HEK293T (cell line): Measurements from ENCODE around the gene LARP4B.
"Not testable (repeated sequence)": the region's sequence is repeated elsewhere in the genome, so short reads cannot be mapped to it uniquely, and the experiment has no call there.

Experiments used
- CTCF ChIA-PET: fragments of 350-600 bp; formaldehyde crosslinking; extraction: SDS; loops from one replicate; lab custom pipeline; 2021; ENCODE audit warnings: antibody characterized with exemption, inconsistent platforms; lab: Yijun Ruan, JAX
- POLR2A ChIA-PET: fragments of 350-600 bp; formaldehyde crosslinking; extraction: SDS; loops from one replicate; lab custom pipeline; 2020; ENCODE audit warnings: antibody characterized with exemption, inconsistent platforms; lab: Yijun Ruan, JAX
- DNase-seq: peaks from one replicate; pipeline ENCODE4 v3.0.0; 2012; ENCODE audit warnings: mixed read lengths; ENCODE audit errors: extremely low spot score
- ARNT ChIP-seq: fragments of 450-650 bp; IDR thresholded peaks from 2 replicates; pipeline ENCODE4 v1.6.1; 2017; ENCODE audit warnings: mild to moderate bottlenecking
- BHLHE40 ChIP-seq: fragments of 450-650 bp; IDR thresholded peaks from 2 replicates; pipeline ENCODE4 v1.6.1; 2016; ENCODE audit warnings: mild to moderate bottlenecking, moderate library complexity, borderline replicate concordance
- CTBP1 ChIP-seq: fragments of 450-650 bp; IDR thresholded peaks from 2 replicates; pipeline ENCODE4 v1.6.1; 2016; ENCODE audit warnings: borderline replicate concordance
- ELF4 ChIP-seq: fragments of 450-650 bp; IDR thresholded peaks from 2 replicates; pipeline ENCODE4 v1.6.1; 2017; ENCODE audit warnings: antibody characterized with exemption
- FOXA1 ChIP-seq: fragments of 450-650 bp; IDR thresholded peaks from 2 replicates; pipeline ENCODE4 v1.6.1; 2016; ENCODE audit warnings: mild to moderate bottlenecking
- FOXK2 ChIP-seq: fragments of 450-650 bp; IDR thresholded peaks from 2 replicates; pipeline ENCODE4 v1.6.1; 2016; ENCODE audit warnings: mild to moderate bottlenecking
- FOXM1 ChIP-seq: fragments of 450-650 bp; IDR thresholded peaks from 2 replicates; pipeline ENCODE4 v1.6.1; 2017; ENCODE audit warnings: mild to moderate bottlenecking, borderline replicate concordance
- HDGF ChIP-seq: fragments of 450-650 bp; IDR thresholded peaks from 2 replicates; pipeline ENCODE4 v1.6.1; 2017; ENCODE audit warnings: antibody characterized with exemption, borderline replicate concordance
- L3MBTL2 ChIP-seq: fragments of 450-650 bp; conservative IDR thresholded peaks from 2 replicates; pipeline ENCODE4 v1.6.1; 2016; ENCODE audit warnings: mild to moderate bottlenecking
- LEF1 ChIP-seq: fragments of 450-650 bp; IDR thresholded peaks from 2 replicates; pipeline ENCODE4 v1.6.1; 2017; ENCODE audit warnings: mild to moderate bottlenecking, borderline replicate concordance
- NFRKB ChIP-seq: fragments of 450-650 bp; IDR thresholded peaks from 2 replicates; pipeline ENCODE4 v1.6.1; 2016; ENCODE audit warnings: mild to moderate bottlenecking, moderate library complexity
- SP1 ChIP-seq: fragments of 450-650 bp; IDR thresholded peaks from 2 replicates; pipeline ENCODE4 v1.6.1; 2017
- SUZ12 ChIP-seq: fragments of 450-650 bp; IDR thresholded peaks from 2 replicates; pipeline ENCODE4 v1.6.1; 2016; ENCODE audit warnings: mild to moderate bottlenecking
- TARDBP ChIP-seq: fragments of 450-650 bp; IDR thresholded peaks from 2 replicates; pipeline ENCODE4 v1.6.1; 2016
- ZNF384 ChIP-seq: fragments of 450-650 bp; IDR thresholded peaks from 2 replicates; pipeline ENCODE4 v1.6.1; 2016
- TF ChIP-seq, protein P1 (sequence below): fragments of 450-650 bp; IDR thresholded peaks from 2 replicates; pipeline ENCODE4 v1.6.1; 2016

The LARP4B gene

DNA sequence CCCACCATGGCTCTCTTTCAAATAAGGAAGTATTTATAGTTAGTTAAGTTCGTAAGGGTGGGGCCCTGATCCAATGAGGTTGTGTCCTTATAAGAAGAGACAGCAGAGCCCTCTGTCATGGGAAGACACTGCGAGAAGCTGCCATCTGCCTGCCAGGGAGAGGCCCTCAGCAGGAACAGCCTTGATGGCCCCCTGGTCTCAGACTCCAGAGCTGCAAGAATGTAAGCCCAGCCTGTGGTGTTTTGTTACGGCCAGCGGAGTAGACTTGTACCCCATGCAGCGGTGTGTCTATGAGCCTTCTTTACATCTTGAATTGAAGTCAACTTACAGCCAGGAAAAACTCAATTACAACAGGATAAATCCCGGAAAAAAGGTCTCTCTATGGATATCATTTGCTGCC is 14.3 kb upstream of the LARP4B start:
- ChIA-PET CTCF (no interaction called here), POLR2A (no interaction called here)
- TF ChIP-seq ELF4 (no peak), ZNF384 (no peak), CTBP1 (no peak), FOXA1 (no peak), BHLHE40 (no peak), L3MBTL2 (no peak), LEF1 (no peak)
- no peak for DNase-seq

DNA sequence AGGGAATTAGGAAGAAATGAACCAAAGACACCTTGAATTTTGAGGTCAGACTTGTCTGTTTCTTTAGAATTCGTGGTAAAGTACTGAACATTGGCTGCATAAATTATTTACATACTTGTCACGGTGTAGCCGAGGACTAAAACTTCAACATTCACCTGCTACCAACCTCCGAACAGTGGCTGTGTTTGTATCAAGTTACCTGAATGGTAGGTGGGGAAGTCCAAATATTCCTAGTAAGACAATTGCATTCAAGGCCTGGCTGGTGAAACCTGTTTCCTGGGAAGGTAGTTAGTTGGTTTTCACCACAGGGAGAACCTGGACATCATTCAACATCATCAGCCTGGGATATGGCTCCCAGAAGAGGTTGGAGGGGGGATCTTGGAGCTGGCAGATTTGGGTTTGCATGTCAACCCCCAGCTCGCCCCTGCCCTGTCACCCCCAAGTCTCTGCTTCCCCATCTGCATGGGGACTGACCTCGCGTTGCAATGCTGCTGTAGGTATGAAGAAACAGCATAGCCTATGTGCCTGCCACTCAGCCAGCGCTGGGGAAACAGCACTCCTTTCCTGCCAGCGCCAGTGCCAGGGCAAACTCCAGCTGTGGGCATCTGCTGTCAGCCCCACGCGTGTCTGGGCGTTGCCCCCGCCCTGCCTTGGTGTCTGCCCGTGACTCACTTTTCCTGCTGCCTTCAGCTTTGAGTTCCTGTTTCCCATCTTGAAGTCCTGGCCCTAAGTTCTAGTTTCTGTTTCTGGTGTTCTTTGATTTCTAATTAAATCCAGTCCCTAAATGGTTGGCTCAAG is 12.7 kb upstream of the LARP4B start:
- POLR2A ChIA-PET, result no interaction called here
- DNase-seq, result no peak
- CTCF ChIA-PET, result no interaction called here
- TF ChIP-seq HDGF, result no peak
- TF ChIP-seq ELF4, result no peak
- no peak for TF ChIP-seq FOXA1
- no peak for TF ChIP-seq SP1
- TF ChIP-seq L3MBTL2, result no peak
- TF ChIP-seq BHLHE40, result no peak
- no peak for TF ChIP-seq ARNT
- TF ChIP-seq FOXM1, result no peak
- TF ChIP-seq FOXK2, result no peak
- TF ChIP-seq LEF1, result no peak
- no peak for TF ChIP-seq ZNF384
- TF ChIP-seq, protein P1, sequence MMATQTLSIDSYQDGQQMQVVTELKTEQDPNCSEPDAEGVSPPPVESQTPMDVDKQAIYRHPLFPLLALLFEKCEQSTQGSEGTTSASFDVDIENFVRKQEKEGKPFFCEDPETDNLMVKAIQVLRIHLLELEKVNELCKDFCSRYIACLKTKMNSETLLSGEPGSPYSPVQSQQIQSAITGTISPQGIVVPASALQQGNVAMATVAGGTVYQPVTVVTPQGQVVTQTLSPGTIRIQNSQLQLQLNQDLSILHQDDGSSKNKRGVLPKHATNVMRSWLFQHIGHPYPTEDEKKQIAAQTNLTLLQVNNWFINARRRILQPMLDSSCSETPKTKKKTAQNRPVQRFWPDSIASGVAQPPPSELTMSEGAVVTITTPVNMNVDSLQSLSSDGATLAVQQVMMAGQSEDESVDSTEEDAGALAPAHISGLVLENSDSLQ, result no peak

DNA sequence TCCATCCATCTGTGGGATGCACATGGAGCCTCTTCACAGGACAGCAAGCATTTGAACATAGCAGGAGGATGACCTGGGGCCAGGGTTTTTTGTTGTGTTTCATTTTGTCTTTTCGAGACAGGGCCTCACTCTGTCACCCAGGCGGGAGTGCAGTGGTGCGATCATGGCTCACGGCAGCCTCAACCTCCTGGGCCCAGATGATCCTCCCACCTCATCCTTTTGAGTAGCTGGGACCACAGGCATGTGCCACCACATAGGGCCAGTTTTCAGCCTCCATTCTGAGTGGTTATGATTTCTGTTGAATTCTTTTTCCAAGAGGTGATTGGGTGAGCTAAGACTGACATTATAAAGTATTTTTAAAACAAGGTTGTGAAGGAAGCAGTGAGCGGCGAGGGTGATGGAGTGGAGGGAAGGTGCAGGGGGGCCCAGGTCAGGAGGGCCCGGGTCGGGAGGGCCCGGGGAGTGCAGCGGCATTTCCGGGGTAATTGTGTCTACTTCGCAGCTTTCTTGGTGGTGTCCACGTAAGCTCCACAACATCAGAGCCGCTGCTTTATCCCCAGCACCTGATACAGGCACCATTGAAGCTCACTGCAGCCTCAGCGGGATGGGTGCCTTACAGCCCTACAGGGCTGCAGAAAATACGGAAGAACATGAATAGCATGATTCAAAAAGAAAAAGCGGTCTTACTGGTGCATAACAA is 12.0 kb upstream of the LARP4B start:
- CTCF ChIA-PET, result no interaction called here
- DNase-seq, result no peak
- TF ChIP-seq FOXA1, result no peak
- TF ChIP-seq FOXM1, result no peak
- TF ChIP-seq SUZ12, result no peak
- TF ChIP-seq ELF4, result no peak
- TF ChIP-seq FOXK2, result no peak
- no peak for TF ChIP-seq NFRKB
- no peak for TF ChIP-seq TARDBP
- TF ChIP-seq HDGF, result no peak
- TF ChIP-seq, protein P1, result no peak
- no peak for TF ChIP-seq BHLHE40
- no peak for TF ChIP-seq ARNT
- TF ChIP-seq L3MBTL2, result no peak
- TF ChIP-seq CTBP1, result no peak
- TF ChIP-seq LEF1, result no peak
- TF ChIP-seq SP1, result no peak
- TF ChIP-seq ZNF384, result no peak
- POLR2A ChIA-PET, result no interaction called here

DNA sequence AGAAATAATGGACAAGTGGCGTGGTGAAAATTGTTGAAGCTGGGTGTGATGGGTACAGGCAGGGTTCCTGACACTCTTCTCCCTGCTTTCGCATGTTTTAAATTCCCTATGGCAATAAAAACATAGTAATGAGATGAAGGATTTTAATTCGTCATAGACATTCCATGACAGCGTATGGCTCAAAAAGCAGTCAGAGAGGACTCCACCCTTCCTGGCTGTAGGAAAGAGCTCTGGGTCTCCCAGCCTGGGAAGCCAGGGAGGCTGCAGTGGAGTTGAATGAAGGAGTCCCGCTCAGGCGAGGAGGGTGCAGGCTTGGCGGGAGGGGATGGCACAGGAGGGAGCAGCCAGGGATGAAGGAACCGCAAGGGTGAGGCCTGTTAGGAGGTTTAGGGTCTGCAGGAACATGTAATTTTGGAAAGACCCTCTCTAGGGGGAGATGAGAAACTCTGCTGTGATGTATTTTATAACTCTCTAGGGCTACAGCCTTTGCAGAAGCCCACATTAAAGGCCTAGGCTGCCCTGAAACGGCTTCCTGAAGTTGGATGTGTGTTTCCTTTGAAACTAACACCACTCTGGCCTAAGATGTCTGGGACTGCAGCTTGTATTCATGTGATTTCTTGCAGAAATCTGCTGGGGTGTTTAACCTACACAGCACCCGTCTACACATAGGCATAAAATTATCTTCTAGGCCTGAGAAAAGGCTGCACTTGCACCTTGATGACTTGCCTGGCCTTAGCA is 7.6 kb upstream of the LARP4B start:
- POLR2A ChIA-PET, result no interaction called here
- no peak for DNase-seq
- CTCF ChIA-PET, result no interaction called here
- TF ChIP-seq FOXM1 (no peak), ARNT (no peak), SP1 (no peak), L3MBTL2 (no peak), NFRKB (no peak), SUZ12 (no peak), FOXK2 (no peak), HDGF (no peak), LEF1 (no peak), CTBP1 (no peak), ZNF384 (no peak), BHLHE40 (no peak), FOXA1 (no peak), ELF4 (no peak), TARDBP (no peak)
- TF ChIP-seq, protein P1, result no peak

DNA sequence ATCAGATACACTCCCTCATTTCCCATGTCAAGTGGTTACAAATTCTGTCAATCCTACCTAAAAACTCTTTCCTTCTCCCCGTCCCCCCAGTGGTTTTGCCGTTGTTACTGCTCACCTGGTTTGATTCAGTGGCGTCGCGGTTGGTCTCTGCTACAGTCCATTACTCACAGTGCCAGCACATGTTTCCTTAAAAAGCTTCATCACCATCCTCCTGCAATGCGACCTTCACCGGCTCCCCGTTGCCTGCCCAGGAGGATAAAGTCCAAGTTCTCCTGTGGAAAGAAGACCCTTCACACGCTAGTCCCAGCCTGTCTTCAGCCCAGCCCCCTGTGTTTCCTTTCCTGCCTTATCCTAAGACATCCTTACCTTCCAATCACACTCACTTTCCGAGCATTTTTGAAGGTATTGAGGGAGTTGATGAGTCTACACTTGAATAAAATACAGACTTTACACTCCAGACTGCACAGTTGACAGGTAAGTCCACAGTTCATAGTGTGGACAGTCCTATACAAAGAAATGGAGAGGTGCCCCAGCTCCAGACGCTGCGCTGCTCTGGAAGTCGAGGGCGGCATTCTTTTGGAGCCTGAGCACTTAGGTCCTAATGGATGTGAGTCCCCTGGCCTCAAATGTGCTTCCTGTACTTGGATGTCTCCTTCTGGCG is 3.4 kb upstream of the LARP4B start:
- POLR2A ChIA-PET, result interaction anchor here (0.6 kb wide), 1 partner anchor 20 kb away, joined by 3 read pairs; no protein-coding TSS in a partner anchor
- no peak for DNase-seq
- CTCF ChIA-PET, result no interaction called here
- TF ChIP-seq HDGF (no peak), LEF1 (no peak), CTBP1 (no peak), TARDBP (no peak), BHLHE40 (no peak), SP1 (no peak), ZNF384 (no peak), FOXK2 (no peak), FOXM1 (no peak), L3MBTL2 (no peak), ELF4 (no peak), FOXA1 (no peak), NFRKB (no peak), SUZ12 (no peak)
- TF ChIP-seq, protein P1, result no peak

DNA sequence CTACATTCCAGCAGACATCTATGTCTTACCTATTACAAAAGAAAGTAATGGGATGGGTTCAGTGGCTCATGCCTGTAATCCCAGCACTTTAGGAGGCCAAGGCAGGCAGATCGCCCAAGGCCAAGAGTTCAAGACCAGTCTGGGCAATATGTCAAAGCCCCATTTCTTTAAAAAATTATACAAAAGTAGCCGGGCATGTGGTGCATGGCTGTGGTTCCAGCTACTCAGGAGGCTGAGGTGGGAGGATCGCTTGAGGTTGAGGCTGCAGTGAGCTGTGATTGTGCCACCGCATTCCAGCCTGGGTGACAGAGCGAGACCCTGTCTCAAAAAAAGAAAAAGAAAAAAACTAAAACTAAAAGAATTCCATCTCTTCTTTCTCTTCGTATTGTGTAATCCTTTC is 2.7 kb upstream of the LARP4B start:
- POLR2A ChIA-PET, CTCF ChIA-PET, DNase-seq: not testable (repeated sequence)
